Memory B cell (primary cell): Measurements from ENCODE around the gene IFI44.

Experiments
- ATAC-seq: fragments of 150-1000 bp; cut with Tn5 transposase; 2 replicates; pipeline ENCODE4 v1.10.0; 2021; ENCODE audit warnings: low read depth, mild to moderate bottlenecking, moderate library complexity
- DNase-seq, 2 donors: peaks; one replicate each; pipeline ENCODE4 v3.0.0; 2022; ENCODE audit warnings: low spot score in 2 of 2
- H3K27ac Mint-ChIP-seq: one replicate; pipeline ENCODE4 v1.8.0; 2022; ENCODE audit warnings: mild to moderate bottlenecking, moderate library complexity, mixed read lengths
- H3K27me3 Mint-ChIP-seq: one replicate; pipeline ENCODE4 v1.8.0; 2022; ENCODE audit warnings: mixed read lengths
- H3K36me3 Mint-ChIP-seq: one replicate; pipeline ENCODE4 v1.8.0; 2022; ENCODE audit warnings: mild to moderate bottlenecking, mixed read lengths
- H3K4me1 Mint-ChIP-seq: one replicate; pipeline ENCODE4 v1.8.0; 2022; ENCODE audit warnings: mixed read lengths
- H3K4me3 Mint-ChIP-seq: one replicate; pipeline ENCODE4 v1.8.0; 2022; ENCODE audit warnings: mild to moderate bottlenecking, moderate library complexity, mixed read lengths
- H3K9me3 Mint-ChIP-seq: one replicate; pipeline ENCODE4 v1.8.0; 2022; ENCODE audit warnings: mixed read lengths

IFI44 gene

DNA sequence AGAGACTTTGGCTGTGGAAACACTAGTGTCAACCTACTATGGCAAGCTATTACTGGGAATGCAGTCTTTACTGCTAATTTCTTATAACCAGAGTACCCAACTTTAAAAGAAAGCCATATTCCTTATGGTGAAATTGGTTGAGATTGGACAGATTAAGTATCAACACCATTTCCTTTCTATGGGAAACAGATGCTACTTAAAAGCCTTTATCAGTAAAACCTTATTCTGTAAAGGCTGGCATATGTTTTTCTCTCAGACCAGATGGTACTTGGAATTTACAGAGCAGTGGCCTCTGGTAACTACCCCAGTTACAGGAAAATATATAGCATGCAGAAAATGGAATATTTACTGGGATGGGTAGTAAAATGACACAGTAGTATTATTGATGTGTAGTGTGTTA lies 18.8 kb downstream of the IFI44 start:
- ATAC-seq (no peak), DNase-seq (no peak)
- peaks cover 1% of the 10 kb centered on the region for H3K36me3 Mint-ChIP-seq
- H3K27ac Mint-ChIP-seq: no peak overlapping the region
- no peaks in the 10 kb centered on the region for H3K9me3 Mint-ChIP-seq
- no peaks in the 10 kb centered on the region for H3K4me1 Mint-ChIP-seq
- peaks cover 1% of the 10 kb centered on the region for H3K27me3 Mint-ChIP-seq
- H3K4me3 Mint-ChIP-seq: no peak overlapping the region

DNA sequence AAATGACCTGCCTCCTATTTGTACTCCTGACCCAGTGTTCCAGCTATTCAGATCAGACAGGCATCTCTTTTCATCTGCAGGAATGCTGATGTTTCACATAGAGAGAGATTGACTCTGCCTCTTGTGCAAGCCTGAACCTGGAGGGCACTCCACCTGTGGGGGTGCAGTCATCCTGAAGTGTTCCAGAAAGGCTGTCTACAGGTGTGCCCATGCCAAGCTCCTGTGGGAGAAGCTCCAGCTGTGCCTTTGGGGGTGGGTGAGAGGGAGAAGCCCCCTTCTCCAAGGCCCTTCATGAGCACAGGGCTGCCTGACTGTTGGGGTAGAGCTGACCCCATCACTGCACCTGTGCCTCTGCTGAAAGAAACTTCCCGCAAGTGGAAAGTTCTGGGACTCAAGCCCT lies 22.8 kb downstream of the IFI44 start:
- Mint-ChIP-seq H3K4me3 (no peak overlapping the region), H3K27ac (no peak overlapping the region), H3K9me3 (no peaks in the 10 kb centered on the region), H3K36me3 (no peaks in the 10 kb centered on the region), H3K4me1 (no peaks in the 10 kb centered on the region), H3K27me3 (no peaks in the 10 kb centered on the region)
- no peak for DNase-seq
- no peak for ATAC-seq

- H3K4me1 Mint-ChIP-seq: no peaks in the 10 kb centered on the region
- H3K27ac Mint-ChIP-seq: no peak overlapping the region
- H3K9me3 Mint-ChIP-seq: no peaks in the 10 kb centered on the region
- no peak overlapping the region for H3K4me3 Mint-ChIP-seq
- DNase-seq (no peak), ATAC-seq (no peak)
- H3K36me3 Mint-ChIP-seq: no peaks in the 10 kb centered on the region
- H3K27me3 Mint-ChIP-seq: no peaks in the 10 kb centered on the region
Measured at GRCh38 chr1:78673120-78673519, 23.5 kb downstream of the IFI44 start.

DNA sequence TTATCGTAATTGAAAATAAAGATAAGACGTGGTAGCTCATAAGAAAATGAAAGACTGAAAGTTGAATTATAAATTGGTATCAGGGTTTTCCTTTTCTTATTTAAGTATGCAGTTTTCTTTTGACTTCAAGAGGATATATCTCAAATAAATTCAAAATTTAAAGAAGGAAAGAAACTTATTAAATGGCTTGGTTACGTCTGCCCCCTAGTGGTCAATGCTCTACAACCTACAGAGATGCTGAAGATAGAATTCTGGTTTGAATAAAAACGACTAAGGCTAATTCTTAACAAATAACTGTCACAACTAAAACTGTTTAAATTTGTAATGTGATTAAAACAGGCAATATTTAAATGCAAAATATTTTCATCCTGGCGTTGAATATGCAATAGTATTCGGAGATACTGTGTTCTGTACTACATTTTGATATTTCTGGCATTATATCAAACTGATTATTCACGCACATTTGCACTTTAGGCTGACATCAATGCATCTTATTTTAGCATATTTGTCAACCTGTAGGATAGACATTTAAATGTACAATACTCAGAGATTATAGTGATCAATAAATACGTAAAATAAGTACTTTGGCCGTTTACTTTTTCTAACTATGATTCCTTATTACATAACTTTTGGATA lies 26.8 kb downstream of the IFI44 start:
- Mint-ChIP-seq H3K4me1 (no peaks in the 10 kb centered on the region), H3K9me3 (no peaks in the 10 kb centered on the region), H3K27ac (no peak overlapping the region), H3K4me3 (no peak overlapping the region), H3K27me3 (no peaks in the 10 kb centered on the region), H3K36me3 (no peaks in the 10 kb centered on the region)
- ATAC-seq (no peak), DNase-seq (peak; percentile 34 to 43)

- no peaks in the 10 kb centered on the region for H3K36me3 Mint-ChIP-seq
- H3K9me3 Mint-ChIP-seq: no peaks in the 10 kb centered on the region
- DNase-seq: no peak
- no peak overlapping the region for H3K4me3 Mint-ChIP-seq
- no peak for ATAC-seq
- H3K27me3 Mint-ChIP-seq: no peaks in the 10 kb centered on the region
- no peaks in the 10 kb centered on the region for H3K4me1 Mint-ChIP-seq
- H3K27ac Mint-ChIP-seq: no peak overlapping the region
Measured at GRCh38 chr1:78676993-78677392, 27.4 kb downstream of the IFI44 start.

DNA sequence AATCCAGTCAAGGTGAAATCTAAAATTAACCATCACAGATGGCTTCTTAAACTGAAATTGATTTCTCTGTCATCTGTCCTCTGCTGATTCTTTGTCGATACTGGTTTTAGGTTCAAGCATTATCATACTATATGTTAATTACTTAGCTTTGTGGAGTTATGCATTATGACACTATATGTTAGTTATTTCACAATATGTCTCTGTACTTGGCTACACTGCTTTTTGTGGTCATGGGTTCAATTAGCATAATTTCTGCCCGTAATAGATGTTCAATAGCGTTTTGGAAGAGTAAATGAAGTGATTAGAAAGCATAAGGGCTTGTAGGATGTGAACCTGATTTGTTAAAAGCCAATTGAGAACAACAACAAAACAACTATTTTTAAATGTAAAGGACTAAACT lies 28.2 kb downstream of the IFI44 start:
- no peaks in the 10 kb centered on the region for H3K4me1 Mint-ChIP-seq
- H3K9me3 Mint-ChIP-seq: no peaks in the 10 kb centered on the region
- ATAC-seq (no peak), DNase-seq (no peak)
- H3K27ac Mint-ChIP-seq: no peak overlapping the region
- no peaks in the 10 kb centered on the region for H3K27me3 Mint-ChIP-seq
- H3K4me3 Mint-ChIP-seq: no peak overlapping the region
- no peaks in the 10 kb centered on the region for H3K36me3 Mint-ChIP-seq

- H3K9me3 Mint-ChIP-seq: no peaks in the 10 kb centered on the region
- DNase-seq (no peak), ATAC-seq (no peak)
- no peaks in the 10 kb centered on the region for H3K4me1 Mint-ChIP-seq
- no peak overlapping the region for H3K4me3 Mint-ChIP-seq
- no peaks in the 10 kb centered on the region for H3K27me3 Mint-ChIP-seq
- no peak overlapping the region for H3K27ac Mint-ChIP-seq
- no peaks in the 10 kb centered on the region for H3K36me3 Mint-ChIP-seq
Measured at GRCh38 chr1:78678324-78678723, 28.7 kb downstream of the IFI44 start.

DNA sequence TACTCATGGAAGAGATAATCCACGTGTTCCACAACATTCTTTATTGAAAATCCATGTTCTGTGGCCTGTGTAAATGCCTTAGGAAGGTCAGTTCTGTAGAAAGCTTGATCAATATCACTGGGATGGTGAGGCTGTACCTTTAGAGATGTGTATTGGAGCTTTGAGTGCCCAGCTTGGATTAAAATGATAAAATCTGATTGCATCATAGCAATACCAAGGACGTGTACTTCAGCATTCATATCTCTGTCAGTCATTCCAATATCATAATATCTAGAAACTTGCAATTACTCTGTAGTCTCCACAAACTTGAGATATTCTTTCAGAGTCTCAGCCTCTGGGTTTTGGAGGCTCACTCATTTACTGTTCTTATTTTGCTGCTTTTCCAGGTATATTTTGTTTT lies 31.6 kb downstream of the IFI44 start:
- no peak overlapping the region for H3K4me3 Mint-ChIP-seq
- H3K27me3 Mint-ChIP-seq: no peaks in the 10 kb centered on the region
- ATAC-seq: no peak
- no peaks in the 10 kb centered on the region for H3K4me1 Mint-ChIP-seq
- no peak overlapping the region for H3K27ac Mint-ChIP-seq
- no peaks in the 10 kb centered on the region for H3K9me3 Mint-ChIP-seq
- DNase-seq: no peak
- H3K36me3 Mint-ChIP-seq: no peaks in the 10 kb centered on the region

- no peaks in the 10 kb centered on the region for H3K9me3 Mint-ChIP-seq
- H3K27ac Mint-ChIP-seq: no peak overlapping the region
- no peaks in the 10 kb centered on the region for H3K36me3 Mint-ChIP-seq
- ATAC-seq (no peak), DNase-seq (no peak)
- no peak overlapping the region for H3K4me3 Mint-ChIP-seq
- H3K27me3 Mint-ChIP-seq: no peaks in the 10 kb centered on the region
- H3K4me1 Mint-ChIP-seq: no peaks in the 10 kb centered on the region
Measured at GRCh38 chr1:78682496-78682895, 32.9 kb downstream of the IFI44 start.

DNA sequence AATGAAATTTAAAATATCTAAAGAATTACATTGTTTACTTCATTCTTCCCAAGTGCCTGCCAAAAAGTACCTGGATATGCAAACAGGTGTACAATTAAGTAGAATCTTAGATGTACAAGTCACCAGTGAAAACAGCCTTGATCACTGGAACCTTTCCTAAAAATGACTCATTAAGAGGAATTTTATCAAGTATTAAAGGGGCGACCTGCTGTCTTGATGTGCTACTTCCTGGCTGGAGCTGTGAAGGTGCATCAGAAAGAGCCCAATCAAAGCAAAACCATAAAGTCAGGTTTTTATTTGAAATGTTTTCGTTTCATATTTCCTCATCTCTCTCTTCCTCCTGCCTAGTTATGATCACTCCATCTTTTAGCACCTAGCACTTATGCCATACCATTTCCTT lies 33.4 kb downstream of the IFI44 start:
- no peaks in the 10 kb centered on the region for H3K4me1 Mint-ChIP-seq
- H3K27me3 Mint-ChIP-seq: no peaks in the 10 kb centered on the region
- DNase-seq (no peak), ATAC-seq (no peak)
- H3K9me3 Mint-ChIP-seq: no peaks in the 10 kb centered on the region
- no peaks in the 10 kb centered on the region for H3K36me3 Mint-ChIP-seq
- H3K4me3 Mint-ChIP-seq: no peak overlapping the region
- no peak overlapping the region for H3K27ac Mint-ChIP-seq

GRCh38 chr1:78687315-78687714 lies 37.7 kb downstream of the IFI44 start:
- Mint-ChIP-seq H3K27ac (no peak overlapping the region), H3K4me1 (no peaks in the 10 kb centered on the region), H3K9me3 (no peaks in the 10 kb centered on the region), H3K27me3 (peaks cover 9% of the 10 kb centered on the region), H3K4me3 (no peak overlapping the region), H3K36me3 (no peaks in the 10 kb centered on the region)
- ATAC-seq (no peak), DNase-seq (no peak)

DNA sequence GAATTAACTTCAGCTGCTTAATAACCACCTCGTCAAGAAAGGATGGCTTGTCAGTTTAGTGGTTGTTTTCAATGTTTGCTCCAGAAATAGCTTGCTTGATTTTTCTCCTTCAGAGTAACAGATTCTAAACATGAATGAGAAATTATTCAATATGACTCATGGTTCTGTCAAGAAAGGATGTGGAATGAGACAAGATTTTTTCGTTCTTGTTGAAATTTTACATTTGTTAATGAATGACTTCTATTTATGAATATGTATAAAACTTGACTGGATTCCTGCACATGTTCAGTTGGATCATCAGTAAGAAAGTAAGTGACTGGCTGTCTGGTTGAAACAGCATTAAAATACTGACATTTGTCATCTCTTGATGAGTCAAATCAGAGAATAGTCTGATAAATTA lies 38.3 kb downstream of the IFI44 start:
- no peak for DNase-seq
- H3K4me1 Mint-ChIP-seq: no peaks in the 10 kb centered on the region
- H3K9me3 Mint-ChIP-seq: no peaks in the 10 kb centered on the region
- H3K27me3 Mint-ChIP-seq: peaks cover 9% of the 10 kb centered on the region
- no peak overlapping the region for H3K4me3 Mint-ChIP-seq
- H3K27ac Mint-ChIP-seq: no peak overlapping the region
- H3K36me3 Mint-ChIP-seq: no peaks in the 10 kb centered on the region
- no peak for ATAC-seq

- no peak for DNase-seq
- no peaks in the 10 kb centered on the region for H3K36me3 Mint-ChIP-seq
- no peak overlapping the region for H3K4me3 Mint-ChIP-seq
- no peak overlapping the region for H3K27ac Mint-ChIP-seq
- H3K4me1 Mint-ChIP-seq: no peaks in the 10 kb centered on the region
- peaks cover 9% of the 10 kb centered on the region for H3K27me3 Mint-ChIP-seq
- no peaks in the 10 kb centered on the region for H3K9me3 Mint-ChIP-seq
- ATAC-seq: no peak
Measured at GRCh38 chr1:78688697-78689096, 39.1 kb downstream of the IFI44 start.

DNA sequence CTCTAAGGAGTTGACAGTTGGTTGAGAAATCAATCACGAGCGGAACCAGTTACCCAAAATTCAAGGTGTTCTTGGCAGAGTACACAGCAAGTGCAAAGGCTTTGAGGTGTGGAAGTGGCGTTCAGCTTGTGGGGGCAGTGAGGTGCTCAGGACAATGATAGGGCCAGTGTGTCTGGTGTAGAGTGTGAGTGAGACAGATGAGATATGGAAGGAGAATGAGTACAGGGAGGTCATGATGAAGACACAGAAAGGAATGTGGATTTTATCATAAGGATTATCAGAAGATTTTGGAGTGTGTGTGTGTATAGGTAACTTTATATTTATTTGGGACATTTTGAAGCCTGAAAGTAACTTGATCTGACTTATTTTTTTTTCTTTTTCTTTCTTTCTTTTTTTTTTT lies 40.9 kb downstream of the IFI44 start:
- no peaks in the 10 kb centered on the region for H3K36me3 Mint-ChIP-seq
- no peak for DNase-seq
- no peak for ATAC-seq
- peaks cover 9% of the 10 kb centered on the region for H3K27me3 Mint-ChIP-seq
- no peak overlapping the region for H3K4me3 Mint-ChIP-seq
- H3K27ac Mint-ChIP-seq: no peak overlapping the region
- H3K4me1 Mint-ChIP-seq: no peaks in the 10 kb centered on the region
- H3K9me3 Mint-ChIP-seq: no peaks in the 10 kb centered on the region

DNA sequence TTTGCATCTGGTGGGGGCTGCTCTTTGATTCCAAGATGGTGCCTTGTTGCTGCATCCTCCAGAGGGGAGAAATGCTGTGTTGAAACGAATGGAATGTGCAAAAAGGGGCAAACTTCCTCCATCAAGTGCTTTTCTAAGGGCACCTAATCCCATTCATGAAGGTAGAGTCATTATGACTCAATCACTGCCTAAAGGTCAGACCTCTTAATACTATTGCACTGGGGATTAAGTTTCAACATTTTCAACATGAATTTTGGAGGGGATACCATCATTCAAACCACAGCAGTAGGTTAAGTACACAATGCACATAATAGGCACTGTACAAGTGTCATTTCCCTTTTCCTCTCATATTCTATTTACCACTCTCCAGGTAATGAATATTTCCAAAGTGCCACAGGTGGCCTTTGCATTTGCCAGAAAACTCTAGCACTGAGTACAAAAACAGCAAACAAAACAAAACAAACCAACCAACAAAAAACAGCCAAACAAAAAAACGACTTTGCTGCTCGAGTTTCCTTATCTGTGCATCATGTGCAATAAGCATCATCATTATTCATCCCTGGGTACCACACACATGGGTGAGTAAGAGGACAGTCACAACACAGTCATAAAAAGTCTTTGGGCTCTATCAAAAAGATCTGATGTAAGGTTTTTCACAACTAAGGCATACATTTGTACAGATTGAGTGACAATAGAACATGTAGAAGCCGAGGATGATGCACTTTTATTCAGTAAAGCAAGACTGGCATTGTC lies 42.5 kb downstream of the IFI44 start:
- Mint-ChIP-seq H3K36me3 (no peaks in the 10 kb centered on the region), H3K9me3 (no peaks in the 10 kb centered on the region), H3K4me1 (no peaks in the 10 kb centered on the region), H3K4me3 (no peak overlapping the region), H3K27ac (no peak overlapping the region), H3K27me3 (peaks cover 9% of the 10 kb centered on the region)
- DNase-seq: no peak
- no peak for ATAC-seq
